ENCODE measurements around the gene MRPL43.

Gene MRPL43

DNA sequence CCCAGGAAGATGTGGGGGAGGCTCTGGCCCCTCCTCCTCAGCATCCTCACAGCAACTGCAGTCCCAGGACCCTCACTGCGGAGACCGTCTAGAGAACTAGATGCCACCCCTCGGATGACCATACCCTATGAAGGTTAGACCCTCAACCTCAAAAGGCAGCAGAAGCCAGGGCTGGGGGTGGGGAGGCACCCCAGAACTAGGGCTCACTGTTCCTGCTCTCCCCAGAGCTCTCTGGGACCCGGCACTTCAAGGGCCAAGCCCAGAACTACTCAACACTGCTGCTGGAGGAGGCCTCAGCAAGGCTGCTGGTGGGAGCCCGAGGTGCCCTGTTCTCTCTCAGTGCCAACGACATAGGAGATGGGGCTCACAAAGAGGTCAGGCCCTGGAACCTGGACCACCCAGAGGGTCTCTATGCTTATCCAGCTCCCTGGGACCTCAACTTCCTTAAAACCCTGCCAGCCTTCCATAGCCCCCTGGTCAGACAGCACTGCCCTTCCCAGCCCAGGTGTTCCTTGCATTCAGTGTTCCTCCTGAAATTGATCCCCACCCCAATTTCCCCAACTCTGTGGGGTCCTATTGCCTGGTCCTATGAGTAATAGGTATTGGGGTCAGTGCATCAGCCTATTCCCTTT is 14.3 kb downstream of the MRPL43 start:
- Histone ChIP-seq H3K36me3 (replicated peaks; ENCODE audit: low read depth, low read length) (no peaks in the 10 kb centered on the region), H3K27me3 (ENCODE audit: low read depth, low read length) (no peaks in the 10 kb centered on the region), H3K4me3 (ENCODE audit: low read length) (no peak overlapping the region), H3K4me2 (ENCODE audit: low read length) (no peak overlapping the region), H3K9me3 (ENCODE audit: insufficient read depth, low read length) (no peaks in the 10 kb centered on the region), H3K4me1 (ENCODE audit: low read length) (peaks cover 7% of the 10 kb centered on the region; the same call in 1 of the 2 replicates), H3K27ac (ENCODE audit: low read length) (no peak overlapping the region), H3K79me2 (ENCODE audit: low read length) (no peaks in the 10 kb centered on the region), H4K20me1 (ENCODE audit: insufficient read depth, low read length) (no peaks in the 10 kb centered on the region), H2AFZ (ENCODE audit: low read depth, low read length) (no peak overlapping the region), H3K9ac (ENCODE audit: low read length) (no peak overlapping the region)
- no peak for TF ChIP-seq EZH2phosphoT487 (IDR thresholded peaks at IDR 0.05; ENCODE audit: low read depth)
- TF ChIP-seq, protein P1, sequence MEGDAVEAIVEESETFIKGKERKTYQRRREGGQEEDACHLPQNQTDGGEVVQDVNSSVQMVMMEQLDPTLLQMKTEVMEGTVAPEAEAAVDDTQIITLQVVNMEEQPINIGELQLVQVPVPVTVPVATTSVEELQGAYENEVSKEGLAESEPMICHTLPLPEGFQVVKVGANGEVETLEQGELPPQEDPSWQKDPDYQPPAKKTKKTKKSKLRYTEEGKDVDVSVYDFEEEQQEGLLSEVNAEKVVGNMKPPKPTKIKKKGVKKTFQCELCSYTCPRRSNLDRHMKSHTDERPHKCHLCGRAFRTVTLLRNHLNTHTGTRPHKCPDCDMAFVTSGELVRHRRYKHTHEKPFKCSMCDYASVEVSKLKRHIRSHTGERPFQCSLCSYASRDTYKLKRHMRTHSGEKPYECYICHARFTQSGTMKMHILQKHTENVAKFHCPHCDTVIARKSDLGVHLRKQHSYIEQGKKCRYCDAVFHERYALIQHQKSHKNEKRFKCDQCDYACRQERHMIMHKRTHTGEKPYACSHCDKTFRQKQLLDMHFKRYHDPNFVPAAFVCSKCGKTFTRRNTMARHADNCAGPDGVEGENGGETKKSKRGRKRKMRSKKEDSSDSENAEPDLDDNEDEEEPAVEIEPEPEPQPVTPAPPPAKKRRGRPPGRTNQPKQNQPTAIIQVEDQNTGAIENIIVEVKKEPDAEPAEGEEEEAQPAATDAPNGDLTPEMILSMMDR (IDR thresholded peaks at IDR 0.05; ENCODE audit: low read depth, low read length) = no peak

- Histone ChIP-seq H3K36me3 (replicated peaks; ENCODE audit: low read depth, low read length) (no peaks in the 10 kb centered on the region), H3K4me2 (ENCODE audit: low read length) (no peak overlapping the region), H3K4me1 (ENCODE audit: low read length) (peaks cover 7% of the 10 kb centered on the region; the same call in 1 of the 2 replicates), H3K9me3 (ENCODE audit: insufficient read depth, low read length) (no peaks in the 10 kb centered on the region), H3K9ac (ENCODE audit: low read length) (no peak overlapping the region), H3K79me2 (ENCODE audit: low read length) (no peaks in the 10 kb centered on the region), H4K20me1 (ENCODE audit: insufficient read depth, low read length) (no peaks in the 10 kb centered on the region), H3K27ac (ENCODE audit: low read length) (no peak overlapping the region), H3K4me3 (ENCODE audit: low read length) (no peak overlapping the region), H3K27me3 (ENCODE audit: low read depth, low read length) (no peaks in the 10 kb centered on the region), H2AFZ (ENCODE audit: low read depth, low read length) (no peak overlapping the region)
- no peak for TF ChIP-seq EZH2phosphoT487 (IDR thresholded peaks at IDR 0.05; ENCODE audit: low read depth)
- TF ChIP-seq, protein P1 (IDR thresholded peaks at IDR 0.05; ENCODE audit: low read depth, low read length) = no peak
Measured at GRCh38 chr10:100972115-100972903, 15.0 kb downstream of the MRPL43 start.

DNA sequence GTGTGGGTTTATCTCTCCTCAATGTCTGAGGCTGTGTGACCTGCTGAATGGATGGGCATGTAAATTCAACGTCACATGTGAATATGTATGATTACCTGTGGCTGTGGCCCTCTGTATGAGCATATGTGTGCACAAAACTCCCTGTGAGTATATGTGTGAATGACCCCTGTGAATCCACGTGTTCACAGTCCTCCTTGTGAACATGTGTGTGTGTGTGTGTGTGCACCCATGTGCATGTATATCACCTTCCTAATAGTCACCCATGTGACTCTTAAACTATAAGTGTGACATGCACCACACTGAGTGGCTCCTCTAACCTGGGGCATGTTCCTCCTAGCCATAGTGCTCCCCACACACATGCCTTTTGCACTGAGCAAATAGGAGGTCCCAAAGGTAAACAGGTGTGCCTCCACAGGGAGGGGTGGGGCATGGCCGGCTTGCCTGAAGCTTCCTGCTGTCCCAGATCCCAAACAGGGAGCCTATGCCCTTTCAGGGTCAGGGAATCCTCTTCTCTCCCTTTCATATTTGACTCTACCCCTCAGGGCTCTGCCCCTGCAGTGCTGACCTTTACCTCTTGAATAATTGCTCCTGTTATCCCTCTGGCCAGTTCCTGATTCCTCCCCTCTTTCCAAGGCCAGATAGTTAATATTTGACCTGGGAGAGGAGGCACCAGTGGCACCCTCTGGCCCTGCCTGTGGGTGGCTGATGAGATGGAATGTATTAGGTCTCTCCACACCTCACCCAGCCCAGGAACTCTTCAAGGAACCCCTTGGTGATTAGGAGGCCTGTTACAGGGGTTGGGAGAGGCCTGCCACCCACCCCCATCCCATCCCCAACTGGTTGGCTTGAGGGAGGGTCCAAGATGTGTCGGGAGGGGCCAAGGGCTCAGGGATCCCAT is 16.1 kb downstream of the MRPL43 start:
- Histone ChIP-seq H3K4me3 (ENCODE audit: low read length) (no peak overlapping the region), H3K36me3 (replicated peaks; ENCODE audit: low read depth, low read length) (no peaks in the 10 kb centered on the region), H3K4me1 (ENCODE audit: low read length) (peaks cover 7% of the 10 kb centered on the region; the same call in 1 of the 2 replicates), H3K9me3 (ENCODE audit: insufficient read depth, low read length) (no peaks in the 10 kb centered on the region), H3K4me2 (ENCODE audit: low read length) (no peak overlapping the region), H4K20me1 (ENCODE audit: insufficient read depth, low read length) (no peaks in the 10 kb centered on the region), H3K27ac (ENCODE audit: low read length) (no peak overlapping the region), H3K27me3 (ENCODE audit: low read depth, low read length) (no peaks in the 10 kb centered on the region), H2AFZ (ENCODE audit: low read depth, low read length) (no peak overlapping the region), H3K79me2 (ENCODE audit: low read length) (no peaks in the 10 kb centered on the region), H3K9ac (ENCODE audit: low read length) (no peak overlapping the region)
- TF ChIP-seq, protein P1 (IDR thresholded peaks at IDR 0.05; ENCODE audit: low read depth, low read length) = no peak
- TF ChIP-seq EZH2phosphoT487 (IDR thresholded peaks at IDR 0.05; ENCODE audit: low read depth) = no peak
